Endothelial cell of umbilical vein (primary cell): ENCODE results near the gene EPHA10. TPM values are rescaled to one million over a fixed set of nuclear protein-coding genes. Genes with fewer than 3 reads are reported as not detected.

Experiments used
- BruUV-seq: library from RNA; stranded (reverse); fragments of 400-500 nt; replicated peaks from 2 replicates; lab custom pipeline; 2021; lab: Mats Ljungman, UMichigan
- CTCF ChIA-PET: fragments of 300-600, 350-600 bp; sonication (Branson Sonifier 250); formaldehyde crosslinking; loops from one replicate; lab custom pipeline; 2021; ENCODE audit warnings: antibody characterized with exemption, inconsistent platforms; lab: Charles Lee
- POLR2A ChIA-PET: fragments of 300-600, 350-600 bp; sonication (Branson Sonifier 250); formaldehyde crosslinking; loops from one replicate; lab custom pipeline; 2021; ENCODE audit warnings: antibody characterized with exemption, inconsistent platforms; lab: Charles Lee
- DNase-seq: peaks from one replicate; pipeline ENCODE4 v3.0.0-alpha.2; 2011; ENCODE audit warnings: low read depth, low spot score
- FAIRE-seq: peaks from 2 replicates; lab custom pipeline; 2011; peaks lifted over from hg19 to GRCh38; lab: Jason Lieb, UNC
- H2AFZ ChIP-seq: 2 replicates; pipeline ENCODE4 v1.6.0; 2012; ENCODE audit warnings: low read depth, low read length, control low read depth, inconsistent platforms
- H3K27ac ChIP-seq: 2 replicates; pipeline ENCODE4 v1.5.1; 2011; ENCODE audit warnings: low read depth, mild to moderate bottlenecking, control low read depth, low read length, moderate library complexity; ENCODE audit not compliant: insufficient read depth
- H3K27me3 ChIP-seq, 2 experiments: 2 replicates each; pipeline versions ENCODE4 v1.6.0 to v1.6.1; 2011; ENCODE audit warnings: low read length in 2 of 2, mixed read lengths in 1 of 2; ENCODE audit not compliant: control insufficient read depth in 2 of 2, insufficient read depth in 2 of 2
- H3K36me3 ChIP-seq, 2 experiments: 2 replicates in 1 of 2; 3 replicates in 1 of 2; pipeline ENCODE4 v1.5.1; 2011; ENCODE audit warnings: low read length in 2 of 2, mild to moderate bottlenecking in 1 of 2, moderate library complexity in 1 of 2; ENCODE audit not compliant: control insufficient read depth in 2 of 2, insufficient read depth in 2 of 2; ENCODE audit errors: extremely low read depth in 1 of 2
- H3K4me1 ChIP-seq: 3 replicates; pipeline ENCODE4 v1.5.1; 2011; ENCODE audit warnings: mild to moderate bottlenecking, low read length; ENCODE audit not compliant: control insufficient read depth, insufficient read depth; ENCODE audit errors: extremely low read depth
- H3K4me2 ChIP-seq: 2 replicates; pipeline ENCODE4 v1.6.1; 2011; ENCODE audit warnings: low read length, control low read depth, mixed read lengths; ENCODE audit not compliant: insufficient read depth
- H3K4me3 ChIP-seq, 3 experiments: fragments of 200-600 bp in 1 of 3; sonication (generic), shearing (Covaris generic) in 1 of 3; replicated peaks in 1 of 3; 2 replicates each; pipeline ENCODE4 v1.5.1; 2011 to 2016; ENCODE audit warnings: control low read depth in 3 of 3, low read length in 3 of 3, mild to moderate bottlenecking in 2 of 3, inconsistent platforms in 1 of 3, low read depth in 1 of 3, moderate library complexity in 1 of 3; ENCODE audit not compliant: insufficient read depth in 1 of 3
- H3K79me2 ChIP-seq: 2 replicates; pipeline ENCODE4 v1.6.0; 2012; ENCODE audit warnings: low read length, inconsistent platforms; ENCODE audit not compliant: control insufficient read depth, insufficient read depth
- H3K9ac ChIP-seq: replicated peaks from 2 replicates; pipeline ENCODE3; 2011; ENCODE audit warnings: low read length, control low read depth; ENCODE audit not compliant: insufficient read depth; ENCODE audit errors: extremely low read depth
- H3K9me1 ChIP-seq: replicated peaks from 3 replicates; pipeline ENCODE4 v1.6.0; 2011; ENCODE audit warnings: mild to moderate bottlenecking, low read length; ENCODE audit not compliant: control insufficient read depth, insufficient read depth; ENCODE audit errors: extremely low read depth
- H3K9me3 ChIP-seq: replicated peaks from 2 replicates; pipeline ENCODE4 v1.5.1; 2012; ENCODE audit warnings: low read length, inconsistent platforms; ENCODE audit not compliant: control insufficient read depth, insufficient read depth
- H4K20me1 ChIP-seq: replicated peaks from 2 replicates; pipeline ENCODE3; 2011; ENCODE audit warnings: mild to moderate bottlenecking, low read length; ENCODE audit not compliant: control insufficient read depth, insufficient read depth; ENCODE audit errors: extremely low read depth
- CTCF ChIP-seq, 2 donors: IDR thresholded peaks; 1 replicate in 1 of 2; 2 replicates in 1 of 2; pipeline ENCODE4 v1.5.1; 2011; ENCODE audit warnings: low read length in 2 of 2, mild to moderate bottlenecking in 2 of 2, moderate library complexity in 2 of 2, control low read depth in 1 of 2, inconsistent platforms in 1 of 2, low read depth in 1 of 2; ENCODE audit not compliant: insufficient read depth in 1 of 2; ENCODE audit errors: extremely low read depth in 1 of 2
- EZH2 ChIP-seq: IDR thresholded peaks from 2 replicates; pipeline ENCODE4 v1.6.1; 2012; ENCODE audit warnings: borderline replicate concordance, low read depth, mild to moderate bottlenecking, moderate library complexity, low read length, inconsistent platforms; ENCODE audit not compliant: severe bottlenecking
- FOS ChIP-seq: IDR thresholded peaks from 2 replicates; pipeline ENCODE4 v1.6.1; 2011; ENCODE audit warnings: mild to moderate bottlenecking, low read length, moderate library complexity, borderline replicate concordance; ENCODE audit not compliant: insufficient read depth
- GATA2 ChIP-seq: IDR thresholded peaks from 2 replicates; pipeline ENCODE4 v1.7.0; 2011; ENCODE audit warnings: low read depth, mild to moderate bottlenecking, moderate library complexity, mixed read lengths, low read length; ENCODE audit not compliant: insufficient read length, insufficient read depth
- JUN ChIP-seq: IDR thresholded peaks from 2 replicates; pipeline ENCODE4 v1.6.1; 2011; ENCODE audit warnings: borderline replicate concordance, low read depth; ENCODE audit not compliant: insufficient read length, insufficient read depth
- MAX ChIP-seq: IDR thresholded peaks from 2 replicates; pipeline ENCODE4 v1.6.1; 2011; ENCODE audit not compliant: insufficient read depth, insufficient read length
- MYC ChIP-seq: IDR thresholded peaks from one replicate; pipeline ENCODE4 v1.6.1; 2011; ENCODE audit warnings: mild to moderate bottlenecking, low read depth, low read length
- POLR2A ChIP-seq: IDR thresholded peaks from 2 replicates; pipeline ENCODE4 v1.6.1; 2012; ENCODE audit warnings: low read depth, mild to moderate bottlenecking, control low read depth, low read length
- POLR2AphosphoS5 ChIP-seq: IDR thresholded peaks from 2 replicates; pipeline ENCODE4 v1.6.1; 2012; ENCODE audit warnings: low read depth, mild to moderate bottlenecking, control low read depth, low read length, moderate library complexity; ENCODE audit not compliant: insufficient read depth
- dilution Hi-C: fragments of 300-500 bp; cut with MboI; formaldehyde crosslinking; loops from one replicate; pipeline ENCODE4 v1.15.0; 2019; ENCODE audit warnings: low sequenced_read_pairs; ENCODE audit not compliant: extremely low pct_ligation_motif_present
- intact Hi-C: fragments of 100-400 bp; cut with micrococcal nuclease; formaldehyde crosslinking; loops from one replicate; pipeline ENCODE4 v1.10.0; 2022
- polyA plus RNA-seq, 4 experiments: library from polyadenylated mRNA; depleted of rRNA in 3 of 4; stranded (reverse) in 3 of 4; unstranded in 1 of 4; fragments of >200 nt; gene quantifications; 2 replicates each; pipeline versions ENCODE4 v1.2.1 to v1.2.3, GENCODE V29; 2011 to 2012; ENCODE audit warnings: missing spikeins in 1 of 4
- total RNA-seq: library from RNA; stranded (reverse); gene quantifications from 2 replicates; pipeline ENCODE4 v1.2.3, GENCODE V29; 2021

The EPHA10 gene
- total and polyA plus RNA-seq, 2 donors (not counting 3 experiments of a cell fraction or from before 2014, with no cell fraction given): not detected

GRCh38 chr1:37807555-37808368 is 42.8 kb upstream of the EPHA10 start, which contains the start of the genes C1orf122 and YRDC:
C1orf122 (plus strand) TSS chr1:37807790; CDS start chr1:37808405, 615 bp downstream.
YRDC (minus strand) TSS chr1:37808208; CDS start chr1:37808180, 28 bp downstream.
- peak within 1 kb of the TSS; percentile 66 to 93 (median 83) for H3K4me3 ChIP-seq
- H3K79me2 ChIP-seq: peaks cover 23% of the 10 kb centered on the region
- H3K36me3 ChIP-seq: peaks cover 15 to 28% of the 10 kb centered on the region in 2 experiments
- TF ChIP-seq FOS: no peak
- TF ChIP-seq MAX: peak; percentile 2
- no peak for TF ChIP-seq CTCF (IDR thresholded peaks at IDR 0.05; ENCODE audit: extremely low read depth in 1 of 2, insufficient read depth in 1 of 2, low read depth in 1 of 2, low read length in 2 of 2)
- TF ChIP-seq GATA2: no peak
- TF ChIP-seq POLR2AphosphoS5: peak; percentile 44
- no peak for TF ChIP-seq JUN
- no peak for TF ChIP-seq EZH2
- TF ChIP-seq POLR2A: no peak
- TF ChIP-seq MYC: peak; percentile 78
- peak; percentile 93 for DNase-seq
- peaks cover 13% of the 10 kb centered on the region for H3K4me1 ChIP-seq
- H4K20me1 ChIP-seq: peaks cover 4% of the 10 kb centered on the region
- CTCF ChIA-PET: interaction anchor here (0.7 to 3.3 kb wide), 4 partner anchors 9 to 243 kb away, joined by 3 to 32 read pairs (median 3); partner anchors contain the start of gene MTF1
- H3K9ac ChIP-seq: peak within 1 kb of the TSS; percentile 91
- H2AFZ ChIP-seq: peak within 1 kb of the TSS; percentile 36
- H3K4me2 ChIP-seq: peak within 1 kb of the TSS; percentile 93
- H3K9me1 ChIP-seq: no peaks in the 10 kb centered on the region
- peak within 1 kb of the TSS; percentile 91 for H3K27ac ChIP-seq
- no peaks in the 10 kb centered on the region for H3K27me3 ChIP-seq
- BruUV-seq: no TSS peak
- no peaks in the 10 kb centered on the region for H3K9me3 ChIP-seq
- FAIRE-seq: peak; percentile 93
- POLR2A ChIA-PET: interaction anchor here (0.7 to 2.6 kb wide), 2 partner anchors 51 to 96 kb away, joined by 3 to 10 read pairs; partner anchors contain the start of gene MTF1
- dilution Hi-C loops (no loop called here), intact Hi-C loops (loop anchor here (1.0 to 5.0 kb wide), 7 partner anchors 52 to 335 kb away; partner anchors contain the start of genes CDCA8, DNALI1, INPP5B and MTF1)
